Fibroblast of lung (primary cell): ENCODE results near the gene COASY.

ENCODE experiments used
- EZH2 ChIP-seq: IDR thresholded peaks from 2 replicates; pipeline ENCODE4 v1.5.1; 2012; ENCODE audit warnings: low read length, control low read depth, mild to moderate bottlenecking; ENCODE audit errors: missing control alignments
- TF ChIP-seq, protein P1 (sequence below), 2 donors: IDR thresholded peaks in 1 of 2; conservative IDR thresholded peaks in 1 of 2; 1 replicate in 1 of 2; 2 replicates in 1 of 2; pipeline ENCODE4 v1.5.1; 2011 to 2012; ENCODE audit warnings: low read length in 2 of 2, control low read depth in 1 of 2, inconsistent platforms in 1 of 2, low read depth in 1 of 2, mild to moderate bottlenecking in 1 of 2

DNA sequence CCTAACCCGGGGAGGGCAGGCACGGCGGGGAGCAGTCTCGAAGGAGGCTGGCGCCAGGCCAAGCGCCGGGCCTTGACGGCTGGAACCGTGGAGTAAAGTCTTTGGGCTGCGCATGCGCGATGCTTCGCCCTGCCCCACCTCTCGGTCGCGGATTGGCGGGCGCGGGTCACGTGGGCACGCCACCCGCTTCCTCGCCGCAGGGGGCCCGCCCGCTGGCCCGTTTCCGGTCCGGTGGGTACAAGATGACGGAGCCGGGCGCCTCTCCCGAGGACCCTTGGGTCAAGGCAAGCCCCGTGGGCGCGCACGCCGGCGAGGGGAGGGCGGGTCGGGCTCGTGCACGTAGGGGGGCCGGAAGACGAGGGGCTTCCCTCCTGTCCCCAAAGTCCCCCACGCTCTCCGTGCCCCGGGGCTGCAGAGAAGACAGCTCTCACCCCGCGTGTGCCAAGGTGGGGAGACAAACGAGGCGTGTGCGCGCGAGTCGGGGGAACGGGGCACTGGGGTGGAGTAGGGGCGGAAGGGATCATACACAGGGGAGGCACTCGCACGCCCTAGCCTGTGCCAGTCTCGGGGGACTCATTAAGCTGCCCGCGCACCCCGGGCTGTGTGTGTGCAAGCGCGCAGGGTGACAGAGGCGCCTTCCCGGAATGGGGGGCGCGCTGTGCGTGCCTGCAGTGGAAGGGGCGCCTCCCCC is 5.1 kb downstream of the COASY start, which contains the start of gene MLX:
- TF ChIP-seq, protein P1, sequence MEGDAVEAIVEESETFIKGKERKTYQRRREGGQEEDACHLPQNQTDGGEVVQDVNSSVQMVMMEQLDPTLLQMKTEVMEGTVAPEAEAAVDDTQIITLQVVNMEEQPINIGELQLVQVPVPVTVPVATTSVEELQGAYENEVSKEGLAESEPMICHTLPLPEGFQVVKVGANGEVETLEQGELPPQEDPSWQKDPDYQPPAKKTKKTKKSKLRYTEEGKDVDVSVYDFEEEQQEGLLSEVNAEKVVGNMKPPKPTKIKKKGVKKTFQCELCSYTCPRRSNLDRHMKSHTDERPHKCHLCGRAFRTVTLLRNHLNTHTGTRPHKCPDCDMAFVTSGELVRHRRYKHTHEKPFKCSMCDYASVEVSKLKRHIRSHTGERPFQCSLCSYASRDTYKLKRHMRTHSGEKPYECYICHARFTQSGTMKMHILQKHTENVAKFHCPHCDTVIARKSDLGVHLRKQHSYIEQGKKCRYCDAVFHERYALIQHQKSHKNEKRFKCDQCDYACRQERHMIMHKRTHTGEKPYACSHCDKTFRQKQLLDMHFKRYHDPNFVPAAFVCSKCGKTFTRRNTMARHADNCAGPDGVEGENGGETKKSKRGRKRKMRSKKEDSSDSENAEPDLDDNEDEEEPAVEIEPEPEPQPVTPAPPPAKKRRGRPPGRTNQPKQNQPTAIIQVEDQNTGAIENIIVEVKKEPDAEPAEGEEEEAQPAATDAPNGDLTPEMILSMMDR (conservative IDR thresholded peaks at IDR 0.05 in 1 of 2, IDR thresholded peaks at IDR 0.05 in 1 of 2; ENCODE audit: low read depth in 1 of 2, low read length in 2 of 2), result no peak
- TF ChIP-seq EZH2, result no peak
